Gastroesophageal sphincter (tissue), 4 donors: ENCODE measurements around the gene SYNM. TPM values are rescaled to one million over a fixed set of nuclear protein-coding genes. Genes with fewer than 3 reads are reported as not detected.

Experiments
- ATAC-seq: fragments of 150-250 bp; one replicate; pipeline ENCODE4 v1.9.1; 2016; ENCODE audit warnings: mild to moderate bottlenecking, moderate library complexity
- H3K27ac ChIP-seq, 4 donors: fragments of 200-600 bp; sonication (generic) in 3 of 4; 1 replicate in 3 of 4; 2 replicates in 1 of 4; pipeline ENCODE4 v1.5.1; 2016 to 2019
- H3K27me3 ChIP-seq: fragments of 200-600 bp; sonication (generic); one replicate; pipeline ENCODE4 v1.5.1; 2019
- H3K36me3 ChIP-seq, 2 donors: fragments of 200-600 bp; sonication (generic); one replicate each; pipeline ENCODE4 v1.5.1; 2019; ENCODE audit warnings: control low read depth in 1 of 2
- H3K4me1 ChIP-seq, 3 donors: fragments of 200-600 bp; sonication (generic); 1 replicate in 2 of 3; 2 replicates in 1 of 3; pipeline ENCODE4 v1.5.1; 2016 to 2019; ENCODE audit warnings: control low read depth in 2 of 3
- H3K4me3 ChIP-seq, 2 donors: fragments of 200-600 bp; sonication (generic); one replicate each; pipeline ENCODE4 v1.5.1; 2019; ENCODE audit warnings: mild to moderate bottlenecking in 1 of 2, moderate library complexity in 1 of 2
- H3K9me3 ChIP-seq, 3 donors: fragments of 200-600 bp; sonication (generic); one replicate each; pipeline ENCODE4 v1.5.1; 2017 to 2019; ENCODE audit warnings: control low read depth in 2 of 3
- CTCF ChIP-seq, 4 experiments: fragments of 200-600 bp in 2 of 4; fragments of 450-650 bp in 2 of 4; sonication (generic) in 1 of 4; IDR thresholded peaks; one replicate each; pipeline ENCODE4 v1.5.1; 2017 to 2019; ENCODE audit warnings: antibody characterized with exemption in 4 of 4, mild to moderate bottlenecking in 2 of 4, moderate library complexity in 2 of 4
- EP300 ChIP-seq: sonication (generic); formaldehyde crosslinking; IDR thresholded peaks from one replicate; pipeline ENCODE4 v1.6.1; 2017; ENCODE audit warnings: antibody characterized with exemption, mild to moderate bottlenecking
- POLR2A ChIP-seq, 2 donors: fragments of 450-650 bp; IDR thresholded peaks; one replicate each; pipeline ENCODE4 v1.6.1; 2017; ENCODE audit warnings: antibody characterized with exemption in 2 of 2, mild to moderate bottlenecking in 2 of 2, moderate library complexity in 1 of 2
- POLR2AphosphoS5 ChIP-seq: sonication (generic); formaldehyde crosslinking; IDR thresholded peaks from one replicate; pipeline ENCODE4 v1.6.1; 2017; ENCODE audit warnings: antibody characterized with exemption
- WGBS, 2 donors: methylation state at CpG; one replicate each; pipeline ENCODE4 v1.1.5; 2018; ENCODE audit warnings: low coverage in 1 of 2; 5-methylcytosine and 5-hydroxymethylcytosine counted together
- total RNA-seq, 4 donors: library from RNA; depleted of rRNA; stranded (reverse); fragments of >200 nt; gene quantifications; one replicate each; pipeline ENCODE4 v1.1.0, GENCODE V29; 2016

The SYNM gene
- total RNA-seq, 4 donors from 2014 or later = 1,155 to 2,820 (median 1,765) TPM

DNA sequence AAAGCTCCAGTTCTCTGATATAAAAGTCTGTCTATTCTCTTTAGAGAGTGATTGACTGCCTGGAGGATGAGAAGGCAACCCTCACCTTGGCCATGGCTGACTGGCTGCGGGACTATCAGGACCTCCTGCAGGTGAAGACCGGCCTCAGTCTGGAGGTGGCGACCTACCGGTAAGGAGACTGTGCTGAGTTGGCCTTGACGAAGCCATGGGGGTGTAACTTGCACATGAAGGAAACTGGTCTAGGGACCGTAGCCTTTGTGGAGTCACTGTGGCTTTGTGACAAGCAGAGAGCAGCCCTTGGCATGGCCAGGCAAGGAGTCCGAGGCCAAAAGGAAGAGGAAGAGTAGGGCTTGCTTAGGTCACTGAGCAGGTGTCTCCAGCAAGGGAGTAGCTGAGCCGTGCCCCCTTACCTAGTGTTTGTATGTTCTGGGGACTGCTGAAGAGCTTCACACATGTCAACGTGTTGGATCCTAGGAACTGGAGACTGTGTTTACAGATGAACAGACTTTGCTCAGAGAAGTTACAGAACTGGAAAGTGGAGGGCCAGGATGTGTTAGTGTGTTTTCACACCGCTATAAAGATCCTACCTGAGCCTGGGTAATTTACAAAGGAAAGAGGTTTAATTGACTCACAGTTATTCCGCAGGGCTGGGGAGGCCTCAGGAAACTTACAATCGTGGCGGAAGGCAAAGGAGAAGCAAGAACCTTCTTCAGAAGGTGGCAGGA lies 8.8 kb downstream of the SYNM start:
- H3K4me3 ChIP-seq = peak overlapping the region in 1 of 2 donors; percentile 91
- peak overlapping the region; percentile 80 to 98 (median 98) for H3K27ac ChIP-seq
- H3K36me3 ChIP-seq = peaks cover 0 to 58% of the 10 kb centered on the region in 2 donors
- no peaks in the 10 kb centered on the region for H3K9me3 ChIP-seq
- WGBS, 2 donors = 57 to 74% methylated on average over 7 to 9 of the region's 13 CpGs
- ATAC-seq = no peak
- TF ChIP-seq EP300 (no peak), CTCF (IDR thresholded peaks at IDR 0.05) (no peak), POLR2A (IDR thresholded peaks at IDR 0.05) (no peak)
- H3K4me1 ChIP-seq = peaks cover 0 to 100% (median 16%) of the 10 kb centered on the region in 3 donors
- no peaks in the 10 kb centered on the region for H3K27me3 ChIP-seq

- WGBS, 2 donors = 25 to 64% methylated on average over 2 to 3 of the region's 12 CpGs
- Histone ChIP-seq H3K27me3 (no peaks in the 10 kb centered on the region), H3K4me3 (peak overlapping the region in 1 of 2 donors; percentile 3), H3K4me1 (peaks cover 0 to 100% (median 21%) of the 10 kb centered on the region in 3 donors), H3K9me3 (no peaks in the 10 kb centered on the region), H3K36me3 (peaks cover 0 to 58% of the 10 kb centered on the region in 2 donors), H3K27ac (peak overlapping the region; percentile 80 to 98 (median 98))
- peak; percentile 67 for ATAC-seq
- TF ChIP-seq EP300 = peak; percentile 28
- peak; percentile 86 for TF ChIP-seq POLR2AphosphoS5
- no peak for TF ChIP-seq CTCF (IDR thresholded peaks at IDR 0.05)
These were observed 9.8 kb downstream of the SYNM start for GRCh38 chr15:99114511-99115299.

- Histone ChIP-seq H3K4me3 (no peak overlapping the region), H3K27ac (peak overlapping the region; percentile 80 to 98 (median 98)), H3K27me3 (no peaks in the 10 kb centered on the region)
These were observed 10.7 kb downstream of the SYNM start for GRCh38 chr15:99115300-99116215.

DNA sequence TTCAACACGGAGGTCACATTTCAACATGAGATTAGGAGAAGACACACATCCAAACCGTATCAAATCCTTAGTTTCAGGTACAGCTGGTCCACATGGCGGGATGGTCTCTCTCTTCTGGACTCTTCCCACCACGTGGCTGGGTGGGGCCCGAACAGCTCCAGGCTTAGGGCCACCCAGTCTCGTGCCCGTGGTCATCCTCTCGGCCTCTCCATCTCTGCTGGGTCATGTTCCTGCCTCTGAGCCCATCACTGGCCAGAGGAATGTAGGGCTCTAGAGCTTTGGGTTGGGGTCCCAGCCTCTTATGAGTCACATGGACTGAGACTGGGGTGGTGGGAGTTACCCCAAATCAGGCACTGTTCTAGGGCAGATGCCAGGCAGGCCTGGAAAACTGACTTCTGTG lies 12.2 kb downstream of the SYNM start:
- WGBS, 2 donors = 33% methylated on average over 1 of the region's 8 CpGs; no CpG with 5 or more reads in 1 of the 2 donors
- H3K27me3 ChIP-seq = no peaks in the 10 kb centered on the region
- H3K4me1 ChIP-seq = peaks cover 5 to 100% (median 35%) of the 10 kb centered on the region in 3 donors
- peak overlapping the region; percentile 80 to 98 (median 98) for H3K27ac ChIP-seq
- H3K9me3 ChIP-seq = no peaks in the 10 kb centered on the region
- TF ChIP-seq CTCF (IDR thresholded peaks at IDR 0.05) (no peak), POLR2A (IDR thresholded peaks at IDR 0.05) (no peak), POLR2AphosphoS5 (no peak), EP300 (no peak)
- no peak for ATAC-seq
- no peak overlapping the region for H3K4me3 ChIP-seq
- H3K36me3 ChIP-seq = peaks cover 0 to 66% of the 10 kb centered on the region in 2 donors

More at GRCh38 chr15:99115300-99116215, 10.7 kb downstream of the SYNM start:
- WGBS, 2 donors = 73% methylated on average over 8 of the region's 11 CpGs; no CpG with 5 or more reads in 1 of the 2 donors
- TF ChIP-seq CTCF (IDR thresholded peaks at IDR 0.05) (no peak), EP300 (no peak), POLR2AphosphoS5 (no peak), POLR2A (IDR thresholded peaks at IDR 0.05) (no peak)
- Histone ChIP-seq H3K9me3 (no peaks in the 10 kb centered on the region), H3K4me1 (peaks cover 5 to 100% (median 26%) of the 10 kb centered on the region in 3 donors), H3K36me3 (peaks cover 0 to 65% of the 10 kb centered on the region in 2 donors)
- no peak for ATAC-seq
